Posterior vena cava (tissue), 2 donors: Measurements from ENCODE around the gene ZNF830. TPM values are rescaled to one million over a fixed set of nuclear protein-coding genes. Genes with fewer than 3 reads are reported as not detected.
"Not testable (repeated sequence)": the region's sequence is repeated elsewhere in the genome, so short reads cannot be mapped to it uniquely, and the experiment has no call there.

ENCODE experiments used
- DNase-seq: peaks from one replicate; pipeline ENCODE4 v3.0.0-alpha.2; 2020; ENCODE audit warnings: low spot score
- intact Hi-C, 2 donors: fragments of 100-400 bp; cut with DNase I; formaldehyde crosslinking; loops; one replicate each; pipeline versions ENCODE4 v1.14.1 to v1.14.2; 2022 to 2023
- total RNA-seq, 2 donors: library from RNA; stranded (reverse); fragmentation: NEBNext Ultra II Directional; extraction: Animal tissue kit (Norgen Biotek cat#: 25700); gene quantifications; one replicate each; pipeline ENCODE4 v1.2.1, GENCODE V29; 2021
- donor health status: DM: yes; HTN: yes; CAD: no.
- donor health status: DM: yes; HTN: yes; CAD: no.

Gene ZNF830
- total RNA-seq, 2 donors from 2014 or later: 10.7 to 11.1 TPM

DNA sequence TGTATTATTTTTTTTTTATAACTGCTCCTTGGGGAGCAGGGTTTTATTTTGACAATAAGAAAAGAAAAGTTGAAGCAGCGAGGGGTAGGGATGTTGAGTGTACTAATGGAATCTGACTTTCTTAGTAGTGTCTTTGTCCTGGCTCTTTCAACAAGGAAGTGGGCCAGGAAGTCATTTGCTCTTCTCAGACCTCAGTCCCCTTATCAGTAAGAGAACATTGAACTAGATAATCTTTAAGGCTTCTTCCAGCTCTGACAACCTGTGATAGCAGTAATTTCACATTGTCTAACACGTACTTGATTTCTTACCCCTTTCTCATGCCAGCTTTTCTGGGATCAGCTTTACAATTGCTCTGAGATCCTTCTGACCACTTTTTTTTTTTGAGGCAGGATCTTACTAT, 27.3 kb downstream of the ZNF830 start:
- intact Hi-C loops: no loop called here
- DNase-seq: no peak

DNA sequence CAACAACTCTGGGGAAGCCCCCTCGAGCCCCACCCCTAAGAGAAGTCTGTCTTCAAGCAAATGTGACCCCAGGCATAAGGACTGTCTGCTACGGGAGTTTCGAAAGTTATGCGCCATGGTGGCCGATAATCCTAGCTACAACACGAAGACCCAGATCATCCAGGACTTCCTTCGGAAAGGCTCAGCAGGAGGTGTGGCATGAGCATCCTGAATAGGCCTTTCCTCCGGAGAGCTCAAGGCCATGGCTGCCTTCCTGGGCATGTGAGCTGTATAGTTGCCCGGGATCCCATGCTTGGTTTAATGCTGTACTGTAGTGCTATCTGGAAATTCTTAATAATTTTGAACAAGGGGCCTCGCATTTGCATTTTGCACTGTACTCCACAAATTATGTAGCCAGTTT, 28.1 kb downstream of the ZNF830 start:
- DNase-seq: no peak
- intact Hi-C loops: no loop called here

DNA sequence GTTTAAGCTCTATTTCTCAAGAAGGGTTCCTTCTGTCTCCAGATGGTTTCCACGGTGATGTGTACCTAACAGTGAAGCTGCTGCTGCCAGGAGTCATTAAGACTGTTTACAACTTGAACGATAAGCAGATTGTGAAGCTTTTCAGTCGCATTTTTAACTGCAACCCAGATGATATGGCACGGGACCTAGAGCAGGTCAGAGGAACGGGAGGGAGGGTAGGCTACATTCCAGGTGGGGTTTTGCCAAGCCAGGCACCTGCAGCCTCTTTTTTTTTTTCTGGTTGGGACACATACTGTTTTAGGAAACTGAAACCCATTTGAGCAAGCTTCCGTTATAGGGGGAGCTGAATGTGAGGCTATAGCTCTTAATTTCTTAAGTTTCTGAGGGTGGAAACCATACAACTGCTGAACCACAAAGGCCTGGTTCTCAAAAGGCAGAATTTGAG, 29.6 kb downstream of the ZNF830 start:
- no peak for DNase-seq
- intact Hi-C loops: loop anchor here in 1 of 2 donors (10.0 kb wide), 1 partner anchor 124 kb away; the partner anchor contains the start of gene RAD51D

DNA sequence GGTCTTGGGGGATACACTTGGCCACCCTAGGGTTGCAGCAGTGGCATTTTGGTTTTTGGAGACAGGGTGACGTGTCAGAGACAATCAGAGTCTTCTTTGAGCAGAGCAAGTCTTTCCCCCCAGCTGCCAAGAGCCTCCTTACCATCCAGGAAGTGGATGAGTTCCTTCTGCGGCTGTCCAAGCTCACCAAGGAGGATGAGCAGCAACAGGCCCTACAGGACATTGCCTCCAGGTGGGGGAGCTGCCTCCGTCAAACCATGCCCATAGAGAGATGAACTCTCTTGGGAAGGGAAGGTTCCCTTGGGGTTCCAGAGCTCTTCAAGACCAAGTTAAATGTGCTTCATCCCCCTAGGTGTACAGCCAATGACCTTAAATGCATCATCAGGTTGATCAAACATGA, 30.3 kb downstream of the ZNF830 start:
- intact Hi-C loops: loop anchor here in 1 of 2 donors (10.0 kb wide), 1 partner anchor 123 kb away; the partner anchor contains the start of gene RAD51D
- DNase-seq: no peak

DNA sequence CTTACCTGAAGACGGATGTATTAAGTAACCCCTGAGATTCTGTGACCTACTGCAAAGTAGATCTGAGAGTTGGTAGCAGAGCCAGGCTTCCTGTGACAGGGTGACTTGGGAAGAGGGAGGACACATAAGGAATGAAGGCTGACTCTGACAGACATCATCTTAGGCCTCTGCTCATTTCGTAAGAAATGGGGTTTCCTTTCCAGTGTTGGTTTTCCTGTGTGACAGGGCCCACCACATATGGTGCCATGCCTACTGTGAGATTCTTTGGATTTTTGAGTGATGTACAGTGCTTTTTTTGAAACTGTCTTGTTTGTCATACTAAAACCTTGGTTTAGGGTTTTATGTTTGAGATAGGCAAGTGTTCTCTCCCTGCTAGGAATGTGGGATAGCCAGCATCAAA, 31.7 kb downstream of the ZNF830 start:
- intact Hi-C loops: loop anchor here in 1 of 2 donors (10.0 kb wide), 1 partner anchor 122 kb away; the partner anchor contains the start of gene RAD51D
- DNase-seq: no peak

DNA sequence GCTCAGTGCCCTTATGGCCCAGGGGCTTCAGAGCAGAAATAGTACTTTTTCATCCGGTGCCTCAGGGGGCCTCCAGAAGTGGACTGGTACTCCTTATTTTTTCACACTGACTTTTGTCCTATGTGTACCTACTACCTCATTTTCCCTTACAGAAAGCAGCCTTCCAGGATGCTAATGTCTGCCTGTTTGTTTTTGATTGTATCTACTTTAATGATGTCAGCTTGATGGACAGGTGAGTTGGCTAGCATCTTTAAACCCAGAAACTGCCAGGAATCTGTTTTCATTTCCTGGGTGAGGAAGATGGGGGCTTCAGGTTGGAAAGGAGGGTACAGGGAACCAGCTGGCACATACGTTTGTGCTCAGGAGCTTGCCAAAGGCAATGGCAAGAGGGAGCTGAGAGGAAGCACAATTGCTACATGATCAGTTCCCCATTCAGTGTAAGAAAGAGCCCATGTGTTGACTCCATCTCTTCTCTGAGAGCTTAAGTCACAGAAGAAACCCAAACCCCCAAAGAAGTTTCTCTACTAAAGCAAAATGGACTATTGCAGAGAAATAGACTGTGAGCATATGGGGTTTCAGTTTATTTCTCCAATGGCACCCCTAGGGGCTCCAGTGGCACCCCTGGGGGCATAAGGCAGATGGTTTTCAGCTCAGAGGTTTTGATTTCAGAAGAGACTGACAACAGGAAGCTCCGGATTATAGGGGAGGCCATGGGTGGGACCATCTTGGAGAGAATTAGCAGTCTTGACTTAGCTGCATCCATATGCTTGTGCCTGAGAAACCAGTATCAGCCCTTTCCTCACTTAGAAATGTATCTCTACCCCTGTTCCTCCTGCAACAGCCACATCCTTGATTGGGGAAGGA, 35.3 kb downstream of the ZNF830 start:
- no peak for DNase-seq
- intact Hi-C loops: loop anchor here in 1 of 2 donors (10.0 kb wide), 1 partner anchor 118 kb away; the partner anchor contains the start of gene RAD51D

DNA sequence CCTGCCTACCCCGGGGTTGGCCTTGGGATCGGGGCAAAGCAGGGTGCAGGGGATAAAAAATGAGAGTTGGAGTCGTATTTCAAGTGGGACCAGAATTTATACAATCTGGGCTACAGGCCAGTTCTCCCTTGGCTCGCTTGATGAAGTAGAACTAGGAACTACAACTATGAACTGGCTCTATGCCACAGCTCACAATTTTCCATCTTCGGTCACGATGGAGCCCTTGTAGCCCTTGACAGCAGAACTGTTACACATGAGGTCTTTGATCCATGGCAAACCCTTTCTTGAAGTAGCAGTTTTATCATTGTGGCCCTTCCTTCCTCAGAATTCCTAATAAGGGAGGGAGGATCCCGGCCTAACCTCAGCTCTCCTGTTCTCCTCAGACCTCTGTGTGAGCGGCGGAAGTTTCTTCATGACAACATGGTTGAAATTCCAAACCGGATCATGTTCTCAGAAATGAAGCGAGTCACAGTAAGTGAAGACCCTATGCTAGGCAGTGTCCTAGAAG, 36.1 kb downstream of the ZNF830 start:
- intact Hi-C loops: loop anchor here in 1 of 2 donors (10.0 kb wide), 1 partner anchor 117 kb away; the partner anchor contains the start of gene RAD51D
- DNase-seq: no peak

DNA sequence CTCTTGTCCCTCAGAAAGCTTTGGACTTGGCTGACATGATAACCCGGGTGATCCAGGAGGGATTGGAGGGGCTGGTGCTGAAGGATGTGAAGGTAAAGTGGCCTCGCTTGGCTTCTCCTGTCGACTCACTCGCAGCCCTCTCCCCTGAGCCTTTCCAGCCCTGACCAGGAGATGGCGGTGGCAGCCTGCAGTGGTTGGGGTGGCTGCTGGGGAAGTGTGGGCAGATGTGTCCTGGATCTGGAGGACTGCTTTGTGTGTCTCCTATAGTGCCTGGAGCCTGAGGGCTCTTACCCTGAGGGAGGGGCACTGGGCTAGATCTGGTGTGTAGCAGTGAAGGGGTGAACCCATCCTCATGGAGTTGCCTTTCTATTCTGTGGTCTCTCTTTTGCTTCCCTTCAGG, 36.9 kb downstream of the ZNF830 start:
- peak; percentile 90 for DNase-seq
- intact Hi-C loops: loop anchor here in 1 of 2 donors (10.0 kb wide), 1 partner anchor 117 kb away; the partner anchor contains the start of gene RAD51D

DNA sequence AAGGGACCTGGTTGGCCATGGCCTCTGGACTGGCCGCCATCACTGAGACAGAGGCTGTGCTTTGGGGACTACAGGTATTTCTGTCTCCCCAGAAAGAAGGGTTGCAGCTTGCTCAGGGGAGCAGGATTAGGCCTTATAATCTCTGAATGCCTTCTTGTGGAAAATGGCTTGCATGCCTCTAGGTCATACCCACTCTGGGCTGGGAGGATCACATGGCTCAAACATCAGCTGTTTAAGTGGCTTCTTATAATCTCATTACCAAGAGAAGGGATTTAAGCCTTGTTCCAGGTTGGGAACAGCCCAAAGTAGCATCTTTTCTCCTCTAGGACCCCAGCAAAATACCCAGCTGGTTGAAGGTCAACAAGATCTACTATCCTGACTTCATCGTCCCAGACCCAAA, 38.1 kb downstream of the ZNF830 start:
- intact Hi-C loops: loop anchor here in 1 of 2 donors (10.0 kb wide), 1 partner anchor 115 kb away; the partner anchor contains the start of gene RAD51D
- DNase-seq: no peak

DNA sequence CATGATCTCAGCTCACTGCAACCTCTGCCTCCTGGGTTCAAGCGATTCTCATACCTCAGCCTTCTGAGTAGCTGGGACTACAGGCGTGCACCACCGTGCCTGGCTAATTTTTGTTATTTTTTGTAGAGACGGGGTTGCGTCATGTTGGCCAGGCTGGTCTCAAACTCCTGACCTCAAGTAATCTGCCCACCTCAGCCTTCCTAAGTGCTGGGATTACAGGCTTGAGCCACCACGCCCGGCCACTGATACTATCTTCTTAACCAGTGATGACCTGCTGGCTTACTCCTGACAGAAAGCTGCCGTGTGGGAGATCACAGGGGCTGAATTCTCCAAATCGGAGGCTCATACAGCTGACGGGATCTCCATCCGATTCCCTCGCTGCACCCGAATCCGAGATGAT, 39.6 kb downstream of the ZNF830 start:
- DNase-seq, intact Hi-C loops: not testable (repeated sequence)

DNA sequence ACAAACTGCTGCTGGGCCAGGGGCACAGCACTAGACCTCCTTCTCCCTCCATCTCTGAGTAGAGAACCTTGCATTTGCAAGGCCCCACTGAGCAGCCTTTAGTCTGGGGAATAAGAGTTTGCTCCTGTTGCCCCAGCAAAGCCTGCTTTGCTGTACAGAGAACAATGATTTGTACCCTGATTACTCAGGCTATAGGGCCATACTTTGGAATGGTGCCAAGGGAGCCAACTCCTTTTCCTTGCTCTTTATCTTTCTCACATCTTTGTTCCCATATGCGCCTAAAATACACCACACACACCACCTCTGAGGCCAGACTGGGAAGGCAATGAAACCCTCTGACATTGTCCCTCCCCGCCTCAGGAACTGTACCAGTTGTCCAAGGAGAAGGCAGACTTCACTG, 40.2 kb downstream of the ZNF830 start:
- intact Hi-C loops: no loop called here

DNA sequence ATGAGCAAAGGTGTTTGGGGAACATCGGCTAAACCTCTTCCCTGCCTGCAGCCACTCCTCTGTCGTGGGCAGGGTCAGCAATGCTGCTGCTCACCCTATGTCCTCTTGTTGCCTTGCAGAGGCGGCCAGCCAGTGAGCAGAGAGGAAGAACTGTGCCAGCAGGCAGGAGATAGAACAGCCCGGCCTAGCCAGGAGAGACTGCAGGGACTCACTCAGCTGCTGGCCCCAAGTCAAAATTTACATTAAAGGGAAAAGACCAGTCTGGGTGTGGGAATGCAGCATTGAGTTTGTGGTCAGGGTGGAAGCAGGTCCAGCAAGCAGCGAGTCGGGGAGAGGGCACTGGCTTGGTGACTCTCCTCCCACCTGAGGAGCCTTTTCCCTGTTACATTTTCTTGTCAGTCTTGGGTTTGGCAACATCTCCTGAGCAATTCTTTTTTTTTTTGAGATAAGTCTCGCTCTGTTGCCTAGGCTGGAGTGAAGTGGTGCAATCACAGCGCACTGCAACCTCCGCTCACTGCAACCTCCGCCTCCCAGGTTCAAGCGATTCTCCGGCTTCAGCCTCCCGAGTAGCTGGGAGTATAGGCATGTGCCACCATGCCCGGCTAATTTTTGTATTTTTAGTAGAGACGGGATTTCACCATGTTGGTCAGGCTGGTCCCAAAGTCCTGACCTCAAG, 41.7 kb downstream of the ZNF830 start:
- DNase-seq: no peak

More for the DNA sequence above, 40.2 kb downstream of the ZNF830 start:
- no peak for DNase-seq

DNA sequence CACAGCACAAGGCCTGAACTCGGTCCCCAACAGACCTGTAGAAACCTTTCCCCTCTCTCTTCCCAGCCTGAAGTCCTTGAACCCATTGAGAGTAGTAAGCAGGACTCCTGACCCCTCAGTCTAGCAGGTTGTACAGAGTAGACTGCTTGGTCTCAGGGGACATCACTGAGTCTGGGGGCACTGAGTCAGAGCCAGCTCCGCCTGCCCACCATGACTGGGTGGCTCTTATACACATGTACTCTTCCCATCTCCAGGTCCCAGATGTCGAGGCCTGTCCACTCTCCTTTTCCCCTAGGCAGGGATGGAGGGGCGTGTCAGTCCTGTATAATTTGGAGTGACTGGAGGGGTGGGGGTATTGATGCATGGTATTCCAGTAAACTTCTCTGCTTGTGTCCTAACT, 42.4 kb downstream of the ZNF830 start:
- intact Hi-C loops: loop anchor here in 1 of 2 donors (2.0 kb wide), 1 partner anchor 15 kb away; no protein-coding TSS in a partner anchor
- DNase-seq: no peak

More for the DNA sequence above, 41.7 kb downstream of the ZNF830 start:
- intact Hi-C loops: no loop called here

DNA sequence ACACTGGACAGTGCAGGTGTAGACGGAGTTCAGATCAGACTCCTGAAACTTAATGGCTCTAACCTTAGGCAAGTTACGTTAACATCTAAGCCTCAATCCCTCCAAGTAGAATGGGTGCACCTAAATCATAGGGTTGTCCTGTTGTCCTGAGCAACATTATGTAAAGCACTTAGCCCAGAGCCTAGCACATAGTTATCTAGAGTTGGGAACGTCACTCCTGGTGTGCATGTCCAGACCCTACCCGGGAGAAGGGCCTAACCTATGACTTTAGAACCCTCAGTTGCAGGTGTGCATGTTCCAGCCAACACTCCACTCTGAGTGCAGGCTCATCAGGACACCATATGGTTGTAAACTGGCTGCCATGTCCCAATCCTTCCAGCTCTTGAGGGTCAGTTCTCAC, 45.0 kb downstream of the ZNF830 start:
- DNase-seq: no peak
- intact Hi-C loops: no loop called here

DNA sequence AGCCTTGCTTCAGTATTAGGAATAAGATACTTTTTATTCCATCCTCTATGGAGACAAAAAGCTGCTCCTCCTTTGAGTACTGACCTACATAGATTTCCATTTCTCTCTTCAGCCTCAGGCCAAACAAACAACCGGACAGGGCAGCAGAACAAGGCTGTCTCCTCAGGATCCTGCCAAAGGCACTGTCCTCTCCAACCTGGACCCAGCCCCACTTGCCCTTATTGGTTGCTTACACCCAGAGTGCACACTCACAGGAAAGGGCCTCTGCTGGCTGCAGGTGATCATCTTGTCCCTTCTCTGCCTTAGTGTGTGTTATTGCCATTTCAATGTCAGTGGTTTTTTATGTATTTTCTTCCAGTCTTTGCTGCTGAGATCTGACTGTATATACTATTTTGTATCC, 45.6 kb downstream of the ZNF830 start:
- intact Hi-C loops: no loop called here
- no peak for DNase-seq

DNA sequence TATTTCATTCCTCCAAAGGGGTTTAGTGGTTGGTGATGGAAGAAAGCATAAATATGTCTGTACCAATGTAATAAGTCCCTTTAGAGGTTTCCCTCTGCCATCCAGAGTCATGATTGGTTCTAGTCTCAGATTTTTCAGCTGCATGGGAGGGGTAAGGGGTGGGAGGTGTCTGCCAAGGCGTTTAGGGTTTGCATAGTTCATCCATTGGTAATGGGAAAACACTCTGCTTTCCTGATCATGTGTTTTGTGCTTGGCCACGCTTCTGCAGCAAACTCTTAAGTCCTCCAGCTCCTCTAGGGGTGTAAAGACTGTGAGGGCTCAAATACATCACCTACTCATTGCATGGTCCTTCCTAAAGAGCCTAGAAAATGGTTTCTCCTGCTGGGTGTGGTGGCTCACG, 48.8 kb downstream of the ZNF830 start:
- intact Hi-C loops: no loop called here
- no peak for DNase-seq

DNA sequence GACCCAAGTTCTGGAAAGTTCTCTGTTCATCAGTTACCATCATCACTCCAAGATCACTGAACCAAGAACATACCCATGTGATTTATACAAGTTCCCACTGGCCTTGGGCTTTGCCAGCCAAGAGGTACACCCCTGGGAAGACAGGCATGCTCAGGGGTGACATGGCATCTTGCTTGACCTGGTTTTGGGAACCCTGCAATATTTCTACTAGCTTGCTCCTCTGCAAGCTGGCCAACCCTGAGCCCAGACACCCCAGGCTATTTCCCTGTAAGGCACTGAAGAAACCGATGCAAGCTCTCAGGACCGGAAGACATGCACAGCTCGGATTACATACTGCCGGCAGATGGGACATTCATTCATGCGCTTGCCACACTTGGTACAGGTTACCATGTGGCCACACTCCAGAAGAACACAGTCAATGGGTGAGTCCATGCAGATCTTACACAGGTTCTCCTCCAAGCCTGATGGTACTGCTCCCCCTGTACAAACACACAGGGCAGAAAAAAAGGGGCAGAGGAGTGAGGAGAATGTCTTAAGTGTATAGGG, 50.4 kb downstream of the ZNF830 start:
- intact Hi-C loops: no loop called here
- DNase-seq: no peak
